Measurements from ENCODE around the gene ROR1.

Gene ROR1

DNA sequence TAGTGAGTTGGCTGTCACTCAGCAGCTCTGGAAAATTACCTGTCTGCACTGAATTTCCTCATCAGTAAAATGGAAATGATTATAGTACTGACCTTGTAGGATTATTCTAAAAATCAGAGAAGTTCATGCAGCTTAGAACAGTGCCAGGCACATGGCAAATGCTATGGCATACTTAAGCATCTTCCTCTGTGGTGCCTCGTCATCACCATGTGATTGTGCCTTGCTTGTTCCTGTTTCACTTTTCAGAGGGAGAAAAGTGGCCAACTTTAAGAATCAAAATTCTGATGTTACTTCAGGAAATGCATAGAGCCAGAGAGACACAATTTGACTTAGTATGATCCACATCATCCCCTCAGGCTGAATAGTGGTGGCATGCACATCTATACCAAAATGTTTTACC lies 203.6 kb downstream of the ROR1 start:
- DNase-seq (ENCODE audit: low spot score), result no peak

GRCh38 chr1:63980740-63981407 lies 207.1 kb downstream of the ROR1 start:
- DNase-seq (ENCODE audit: low spot score), result no peak

DNA sequence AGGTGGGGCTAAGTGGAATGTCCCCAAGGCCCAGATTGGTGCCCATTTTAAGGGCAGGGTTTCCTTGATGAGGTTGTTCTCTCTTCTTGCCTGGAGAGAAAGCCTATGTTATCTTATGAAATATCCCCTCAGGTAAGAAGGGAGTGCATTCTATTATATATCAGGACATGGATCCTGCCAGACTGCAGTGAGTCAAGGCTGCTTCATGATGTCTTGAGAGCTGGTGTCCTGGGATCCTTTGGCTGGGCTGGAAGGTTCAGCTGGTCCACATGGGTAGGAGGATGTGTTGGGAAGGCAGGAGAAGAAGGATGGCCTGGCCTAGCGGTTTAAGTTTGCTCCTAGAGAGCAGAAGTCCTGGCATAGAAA lies 207.6 kb downstream of the ROR1 start:
- no peak for DNase-seq (ENCODE audit: low spot score)

GRCh38 chr1:63982201-63982600 lies 208.4 kb downstream of the ROR1 start:
- no peak for DNase-seq (ENCODE audit: low spot score)

DNA sequence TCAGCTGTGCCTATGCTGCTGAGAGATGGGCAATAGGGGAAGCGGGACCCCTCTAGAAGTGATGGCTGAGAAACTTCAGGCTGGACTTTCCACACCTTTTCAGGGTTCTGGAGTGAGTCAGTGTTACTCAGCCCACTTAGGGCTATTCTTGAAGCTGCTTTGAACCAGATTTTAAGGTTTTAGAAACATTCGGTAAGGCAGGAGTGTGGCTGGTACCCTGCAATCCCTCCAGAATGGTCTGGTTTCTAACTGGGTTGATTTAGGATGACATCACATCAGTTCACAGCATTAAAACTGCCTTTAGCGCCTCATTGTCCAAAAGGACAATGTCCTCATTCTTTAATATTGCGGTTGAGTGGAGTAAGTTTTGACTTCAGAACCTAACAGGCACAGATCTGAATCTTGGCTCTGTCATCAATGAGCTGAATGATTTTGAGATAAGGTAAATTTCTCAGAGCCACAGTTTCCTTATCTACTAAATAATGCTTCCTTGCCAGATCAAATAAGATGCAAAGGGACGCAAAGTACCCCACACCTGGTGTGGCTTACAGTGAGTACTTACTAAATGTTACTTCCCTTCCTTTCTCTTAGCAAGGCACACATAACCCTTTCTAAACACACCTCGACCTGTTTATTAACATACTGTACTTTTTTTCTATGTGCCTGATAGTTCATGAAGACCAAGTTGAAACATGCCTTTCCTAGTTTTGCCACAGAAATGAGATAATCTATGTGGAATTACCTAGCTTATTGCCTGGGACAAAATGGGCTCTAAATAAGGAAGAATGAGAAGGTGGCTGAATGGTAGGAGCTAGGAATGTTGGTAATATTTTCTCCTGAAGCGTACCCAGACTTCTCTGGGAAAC lies 209.8 kb downstream of the ROR1 start:
- peak; percentile 32 for DNase-seq (ENCODE audit: low spot score)

DNA sequence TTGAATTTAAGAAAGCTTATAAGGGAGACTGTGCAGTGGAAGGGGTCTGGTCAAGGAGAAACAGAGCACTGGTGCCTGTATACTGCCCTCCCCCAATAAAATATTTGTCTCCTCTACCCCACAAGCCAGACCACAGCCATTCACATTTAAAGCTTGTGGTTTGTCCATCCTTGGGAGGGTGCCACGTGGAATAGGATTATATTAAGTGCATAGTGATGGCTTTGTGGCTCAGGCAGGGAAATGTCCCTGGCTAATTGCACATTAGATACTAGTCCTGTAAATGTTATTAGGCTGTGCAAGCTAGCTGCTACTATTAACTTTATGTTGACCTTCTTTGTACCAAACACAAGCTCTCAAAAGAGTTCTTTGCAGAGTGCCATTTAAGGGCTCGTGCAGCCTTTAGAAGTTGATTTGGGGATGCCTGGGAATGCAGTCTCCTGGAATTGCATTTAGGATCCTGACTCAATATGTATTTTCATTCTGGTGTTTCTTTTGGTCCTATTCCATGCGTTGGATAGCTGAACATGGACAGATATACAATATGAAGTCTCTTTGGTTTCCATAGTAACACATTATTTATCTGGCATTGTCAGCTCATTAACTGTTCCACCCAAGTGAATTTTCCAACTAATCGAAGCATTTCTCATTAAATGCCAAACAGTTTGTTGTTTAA lies 210.6 kb downstream of the ROR1 start:
- no peak for DNase-seq (ENCODE audit: low spot score)

DNA sequence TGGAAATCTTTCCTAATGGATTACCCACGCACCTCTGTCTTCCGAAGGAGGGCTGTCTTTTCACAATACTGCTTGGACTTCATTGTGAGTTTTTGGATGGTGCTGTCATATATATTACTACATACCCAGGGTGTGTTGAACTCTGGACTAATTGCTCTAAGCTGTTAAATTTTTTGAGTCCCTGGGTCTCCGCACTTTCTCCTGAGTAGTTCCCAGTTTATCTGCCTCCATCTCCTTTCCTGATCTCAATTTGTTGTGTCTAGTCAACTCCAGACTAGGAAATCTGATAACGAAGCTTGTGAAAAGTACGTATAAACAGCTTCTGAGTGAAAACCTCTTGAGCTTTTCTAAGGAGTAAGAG lies 211.1 kb downstream of the ROR1 start:
- DNase-seq (ENCODE audit: low spot score), result no peak

DNA sequence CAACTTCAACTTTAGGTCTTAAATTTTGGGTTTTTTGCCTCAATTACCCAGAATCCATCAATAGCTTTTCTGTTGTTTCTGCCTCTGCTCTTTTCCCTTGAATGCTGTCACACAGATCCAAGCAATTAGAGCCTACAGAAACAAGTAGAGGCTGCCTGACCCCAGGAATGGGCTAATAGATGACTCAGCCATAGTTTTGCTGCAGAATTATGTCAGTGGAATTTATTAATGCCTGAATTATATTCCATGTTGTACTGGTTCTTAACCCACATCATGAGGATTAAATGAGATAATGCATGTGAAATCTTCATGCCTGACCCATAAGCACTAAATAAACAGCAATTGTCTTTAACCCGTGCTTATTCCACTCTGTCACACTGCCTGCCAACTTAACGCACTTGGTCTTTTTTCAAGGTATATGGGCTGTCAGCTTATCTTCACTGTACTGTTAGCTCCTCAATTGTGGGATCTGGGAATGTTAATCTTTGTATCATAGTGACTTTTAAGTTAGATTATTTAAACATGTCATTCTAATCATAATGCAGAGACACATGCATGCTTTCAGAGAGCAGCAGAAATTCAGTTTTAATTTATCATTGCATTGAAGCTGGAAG lies 213.3 kb downstream of the ROR1 start:
- no peak for DNase-seq (ENCODE audit: low spot score)

GRCh38 chr1:63987628-63988024 lies 213.8 kb downstream of the ROR1 start:
- DNase-seq (ENCODE audit: low spot score), result no peak

DNA sequence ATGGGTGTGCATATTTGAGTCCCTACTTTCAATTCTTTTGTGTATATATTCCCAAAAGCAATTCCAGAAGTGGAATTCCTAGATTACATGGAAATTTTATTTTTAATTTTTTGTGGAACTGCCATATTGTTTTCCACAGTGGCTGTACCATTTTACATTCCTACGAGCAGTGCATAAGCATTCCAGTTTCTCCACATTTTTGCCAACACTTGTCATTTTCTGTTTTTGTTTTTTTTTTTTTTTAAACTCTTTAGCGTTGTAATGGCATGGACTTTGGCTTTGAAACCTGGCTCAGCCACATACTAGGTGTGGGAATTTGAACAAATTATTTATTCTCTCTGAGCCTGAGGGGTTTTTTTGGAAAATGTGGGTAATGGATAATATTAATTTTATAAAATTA lies 215.1 kb downstream of the ROR1 start:
- no peak for DNase-seq (ENCODE audit: low spot score)

- no peak for DNase-seq (ENCODE audit: low spot score)
Observed at GRCh38 chr1:63991685-63992084, 217.9 kb downstream of the ROR1 start.

- DNase-seq (ENCODE audit: low spot score), result no peak
Observed at GRCh38 chr1:64000021-64000420, 226.2 kb downstream of the ROR1 start.

GRCh38 chr1:64001038-64001437 lies 227.2 kb downstream of the ROR1 start:
- no peak for DNase-seq (ENCODE audit: low spot score)

- DNase-seq (ENCODE audit: low spot score), result no peak
Observed at GRCh38 chr1:64004451-64005025, 230.7 kb downstream of the ROR1 start.

- DNase-seq (ENCODE audit: low spot score), result no peak
Observed at GRCh38 chr1:64005801-64006200, 232.0 kb downstream of the ROR1 start.

GRCh38 chr1:64006276-64007051 lies 232.6 kb downstream of the ROR1 start:
- no peak for DNase-seq (ENCODE audit: low spot score)

DNA sequence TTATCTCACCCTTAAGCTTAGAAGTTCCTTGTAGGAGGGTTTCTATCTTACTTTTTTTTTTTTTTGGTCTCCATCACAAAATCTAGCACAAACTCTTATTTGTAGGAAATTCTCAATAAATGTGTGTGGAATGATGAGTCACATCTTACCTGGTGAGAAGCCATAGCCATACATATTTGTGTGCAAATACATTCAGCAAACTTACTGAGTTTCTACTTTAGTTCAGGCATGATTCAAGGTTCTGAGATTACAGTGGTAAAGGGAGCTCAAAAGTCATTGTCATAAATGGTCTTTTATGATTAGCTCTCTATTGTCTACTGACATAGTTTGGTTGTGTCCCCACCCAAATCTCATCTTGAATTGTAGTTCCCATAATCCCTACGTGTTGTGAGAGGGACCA lies 236.5 kb downstream of the ROR1 start:
- no peak for DNase-seq (ENCODE audit: low spot score)

DNA sequence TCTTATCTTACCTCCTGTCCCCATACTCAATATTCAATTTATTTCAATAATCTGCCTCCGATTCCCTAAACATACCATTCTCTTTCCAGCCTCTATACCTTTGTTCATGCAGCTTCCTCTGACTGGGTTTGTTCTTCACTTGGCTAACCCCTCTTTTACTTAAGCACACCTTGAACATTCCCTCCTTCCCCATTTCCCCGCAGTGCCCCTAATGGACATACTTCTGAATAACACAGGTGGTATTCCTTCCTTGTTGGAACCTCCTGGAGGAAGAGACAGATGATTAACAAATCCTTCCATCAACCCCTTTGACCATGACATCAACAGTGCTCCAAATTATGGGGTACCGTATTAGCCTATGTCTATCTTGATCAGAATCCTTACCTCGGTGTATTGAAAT lies 239.6 kb downstream of the ROR1 start:
- DNase-seq (ENCODE audit: low spot score), result no peak

DNA sequence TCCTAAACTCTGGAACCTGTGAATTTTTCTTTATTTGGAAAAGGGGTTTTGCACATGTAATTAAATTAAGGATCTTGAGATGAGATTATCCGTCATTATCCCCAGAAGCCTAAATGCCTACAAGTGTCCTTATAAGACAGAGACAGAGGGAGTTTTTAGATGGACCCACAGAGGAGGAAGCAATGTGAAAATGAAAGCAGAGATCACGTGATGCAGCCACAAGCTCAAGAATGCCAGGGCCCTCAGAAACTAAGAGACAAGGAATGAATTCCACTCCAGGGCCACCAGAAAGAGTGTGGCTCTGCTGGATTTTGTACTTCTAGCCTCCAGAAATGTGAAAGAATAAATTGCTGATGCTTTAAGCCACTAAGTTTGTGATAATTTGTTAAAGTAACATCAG lies 246.0 kb downstream of the ROR1 start:
- peak; percentile 77 for DNase-seq (ENCODE audit: low spot score)

GRCh38 chr1:64021066-64021465 lies 247.2 kb downstream of the ROR1 start:
- DNase-seq (ENCODE audit: low spot score), result no peak

DNA sequence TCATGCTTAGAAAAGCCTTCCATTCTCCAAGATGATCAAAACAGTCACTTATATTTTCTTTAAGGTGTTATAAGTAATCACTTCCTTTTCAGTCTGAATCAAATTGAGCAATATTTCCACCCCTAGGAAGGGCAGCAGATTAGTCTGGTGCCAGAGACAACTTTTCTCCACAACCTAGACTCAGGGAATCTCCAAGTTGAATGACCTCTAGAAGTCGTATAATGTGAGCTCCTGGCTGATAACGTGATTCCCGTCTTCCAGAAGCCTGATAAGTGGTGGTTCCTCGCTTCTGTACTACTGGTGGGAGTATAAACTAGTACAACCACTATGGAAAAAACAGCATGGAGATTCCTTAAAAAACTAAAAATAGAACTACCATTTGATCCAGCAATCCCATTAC lies 251.2 kb downstream of the ROR1 start:
- no peak for DNase-seq (ENCODE audit: low spot score)

GRCh38 chr1:64029037-64029436 lies 255.2 kb downstream of the ROR1 start:
- DNase-seq (ENCODE audit: low spot score), result no peak
